ENCODE measurements around the gene ABHD3.
"Not testable (repeated sequence)": the region's sequence is repeated elsewhere in the genome, so short reads cannot be mapped to it uniquely, and the experiment has no call there.

ABHD3 gene

GRCh38 chr18:21703241-21703820 lies 1.2 kb downstream of the ABHD3 start:
- no peak for DNase-seq (ENCODE audit: low spot score)

GRCh38 chr18:21702602-21703001 lies 2.0 kb downstream of the ABHD3 start:
- DNase-seq (ENCODE audit: low spot score), result no peak

- no peak for DNase-seq (ENCODE audit: low spot score)
Measured at GRCh38 chr18:21701621-21702020, 3.0 kb downstream of the ABHD3 start.

DNA sequence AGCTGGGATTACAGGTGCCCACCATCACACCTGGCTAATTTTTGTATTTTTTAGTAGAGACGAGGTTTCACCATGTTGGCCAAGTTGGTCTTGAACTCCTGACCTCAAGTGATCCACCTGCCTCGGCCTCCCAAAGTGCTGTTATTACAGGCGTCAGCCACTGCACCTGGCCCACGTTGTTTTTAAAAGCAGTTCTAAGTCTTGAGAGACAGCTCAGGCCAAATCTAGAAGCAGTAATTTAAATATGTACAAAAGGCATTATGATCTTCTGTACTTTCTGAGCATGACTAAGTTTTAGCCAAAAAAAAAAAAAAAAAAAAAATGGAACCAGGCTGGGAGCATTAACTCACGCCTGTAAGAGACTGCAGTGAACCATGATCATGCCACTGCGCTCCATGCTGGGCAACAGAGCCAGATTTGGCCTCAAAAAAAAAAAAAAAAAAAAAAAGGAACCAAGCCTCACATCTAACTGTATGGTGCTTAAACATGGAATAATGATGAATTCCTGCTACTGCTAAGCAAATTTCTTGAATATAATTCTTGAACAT lies 4.0 kb downstream of the ABHD3 start:
- DNase-seq (ENCODE audit: low spot score), result no peak

DNA sequence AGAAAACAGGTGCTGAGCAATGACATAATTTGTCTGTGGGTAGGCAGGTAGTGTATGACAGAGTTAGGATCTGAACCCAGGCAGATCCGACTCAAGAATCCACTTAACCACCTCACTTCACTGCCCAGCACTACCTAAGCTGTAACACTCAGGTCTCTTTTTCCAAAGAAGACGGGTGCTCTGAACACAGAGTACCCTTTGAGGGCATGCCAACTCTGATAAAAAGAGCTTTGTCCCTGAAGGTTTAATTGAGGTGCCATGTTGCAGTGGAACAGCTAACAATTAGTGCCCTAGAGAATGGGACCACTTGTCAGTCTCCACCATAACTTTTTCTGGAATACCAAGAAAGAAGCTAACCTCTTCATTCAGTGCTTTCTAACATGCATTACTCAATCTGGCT lies 11.3 kb downstream of the ABHD3 start:
- no peak for DNase-seq (ENCODE audit: low spot score)

DNA sequence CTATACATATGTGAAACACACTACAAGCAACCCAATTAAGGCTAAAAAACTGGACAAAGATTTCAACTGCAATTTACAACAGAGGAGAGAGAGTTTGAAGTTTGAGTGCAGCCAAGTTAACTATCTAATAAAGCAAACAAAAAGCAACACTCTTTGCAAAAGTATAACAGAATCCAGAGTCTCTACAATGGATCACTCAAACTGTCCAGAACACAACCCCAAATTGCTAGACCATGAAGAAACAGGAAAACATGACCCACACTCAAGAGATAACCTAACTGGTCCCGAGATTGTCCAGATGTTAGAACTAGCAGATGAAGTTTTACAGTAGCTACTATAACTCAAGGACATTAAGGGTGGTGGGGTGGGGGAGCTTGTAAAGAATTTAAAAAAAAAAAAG lies 14.8 kb downstream of the ABHD3 start:
- DNase-seq (ENCODE audit: low spot score), result no peak

DNA sequence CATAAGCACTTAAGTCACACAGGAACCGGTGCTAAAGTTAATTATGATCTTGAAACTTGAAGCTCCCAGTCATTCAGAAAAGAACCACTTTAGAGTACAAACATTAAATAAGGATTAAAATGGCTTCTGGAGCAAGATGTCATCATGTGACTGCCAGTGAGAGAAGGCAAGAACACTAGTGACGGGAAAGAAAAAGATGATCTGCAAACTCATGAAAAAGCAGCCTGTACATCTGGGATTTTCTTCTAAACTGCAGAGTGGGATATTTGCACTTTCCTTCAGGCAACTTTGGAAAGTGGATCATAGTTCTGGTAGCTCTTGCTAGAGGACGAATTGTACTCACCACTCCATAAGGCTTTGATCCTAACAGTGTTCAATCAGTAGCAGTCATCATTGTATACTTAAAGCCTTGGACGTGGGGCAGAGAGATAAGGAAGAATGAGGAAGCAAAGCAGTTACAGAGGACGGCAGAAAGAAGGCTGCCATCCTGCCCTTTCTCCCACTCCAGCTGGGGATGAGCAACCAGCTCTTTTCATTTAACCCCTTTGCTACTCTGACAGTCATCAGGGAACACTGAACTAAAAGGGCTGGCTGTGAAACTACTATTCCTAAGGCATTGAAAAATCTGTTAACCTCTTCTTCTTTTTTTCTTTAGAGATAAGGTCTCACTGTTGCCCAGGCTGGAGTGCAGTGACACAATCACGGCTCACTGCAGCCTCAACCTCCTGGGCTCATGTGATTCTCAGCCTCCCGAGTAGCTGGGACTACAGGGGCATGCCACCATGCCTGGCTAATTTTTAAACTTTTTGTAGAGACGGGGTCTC lies 18.1 kb downstream of the ABHD3 start:
- no peak for DNase-seq (ENCODE audit: low spot score)

DNA sequence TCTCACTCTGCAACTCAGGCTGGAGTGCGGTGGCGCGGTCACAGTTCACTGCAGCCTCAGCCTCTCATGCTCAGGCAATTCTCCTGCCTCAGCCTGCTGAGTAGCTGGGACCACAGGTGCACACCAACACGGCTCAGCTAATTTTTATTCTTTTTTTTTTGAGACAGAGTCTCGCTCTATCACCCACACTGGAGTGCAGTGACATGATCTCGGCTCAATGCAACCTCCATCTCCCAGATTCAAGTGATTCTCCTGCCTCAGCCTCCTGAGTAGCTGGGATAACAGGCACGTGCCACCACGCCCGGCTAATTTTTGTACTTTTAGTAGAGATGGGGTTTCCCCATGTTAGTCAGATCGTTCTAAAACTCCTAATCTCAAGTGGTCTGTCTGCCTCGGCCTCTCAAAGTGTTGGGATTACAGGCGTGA lies 19.0 kb downstream of the ABHD3 start:
- not testable (repeated sequence) for DNase-seq (ENCODE audit: low spot score)

- DNase-seq (ENCODE audit: low spot score), result no peak
Measured at GRCh38 chr18:21684731-21685130, 19.8 kb downstream of the ABHD3 start.

- DNase-seq (ENCODE audit: low spot score), result peak; percentile 25
Measured at GRCh38 chr18:21682371-21683051, 22.1 kb downstream of the ABHD3 start.

GRCh38 chr18:21680161-21680560 lies 24.4 kb downstream of the ABHD3 start:
- DNase-seq (ENCODE audit: low spot score), result no peak

- DNase-seq (ENCODE audit: low spot score), result no peak
Measured at GRCh38 chr18:21678859-21679258, 25.7 kb downstream of the ABHD3 start.

DNA sequence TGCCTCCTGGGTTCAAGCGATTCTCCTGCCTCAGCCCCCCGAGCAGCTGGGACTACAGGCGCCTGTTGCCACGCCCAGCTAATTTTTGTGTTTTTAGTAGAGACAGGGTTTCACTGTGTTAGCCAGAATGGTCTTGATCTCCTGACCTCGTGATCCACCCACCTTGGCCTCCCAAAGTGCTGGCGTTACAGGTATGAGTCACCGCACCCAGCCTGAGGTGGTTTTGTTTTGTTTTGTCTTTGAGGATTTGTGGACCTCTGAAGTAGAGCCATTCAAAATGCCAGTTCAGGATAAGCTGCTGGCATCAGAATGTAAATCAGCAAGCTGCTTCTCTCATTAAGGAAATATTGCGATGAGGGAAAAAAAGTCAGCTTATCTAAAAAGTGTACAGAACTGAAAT lies 29.2 kb downstream of the ABHD3 start:
- not testable (repeated sequence) for DNase-seq (ENCODE audit: low spot score)

DNA sequence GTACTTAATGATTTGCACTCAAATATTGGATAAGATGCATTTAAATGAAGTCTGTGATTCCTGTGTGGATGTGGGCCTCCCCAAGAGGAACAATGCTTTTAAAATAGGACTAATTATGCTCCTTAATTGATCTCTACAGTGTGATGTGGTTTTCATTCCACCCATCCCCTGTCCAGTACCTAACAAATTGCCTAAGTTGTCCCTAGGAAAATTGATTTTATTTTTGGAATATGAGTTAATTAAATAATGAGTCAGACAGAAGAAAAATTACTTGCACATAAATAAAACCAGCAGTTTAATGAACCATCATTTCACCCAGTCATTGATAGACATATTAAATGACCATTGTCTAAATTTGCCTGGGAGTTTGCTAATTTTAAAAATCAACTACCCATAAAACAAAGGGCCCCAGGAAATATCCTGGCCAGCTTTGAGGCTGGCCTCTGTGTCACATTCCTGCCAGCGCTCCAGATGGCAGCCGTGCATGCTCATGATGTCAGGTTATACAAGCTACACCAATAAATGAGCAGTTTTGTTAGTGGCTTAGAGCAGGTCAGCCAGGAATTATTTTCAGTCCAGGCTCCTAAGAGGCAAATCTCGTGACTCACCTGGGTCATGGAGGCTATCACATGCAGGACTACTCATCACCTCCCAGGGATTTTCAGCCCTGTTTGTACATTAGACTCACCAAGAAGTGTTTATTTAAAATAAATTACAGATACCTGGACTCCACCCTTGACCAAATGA lies 31.9 kb downstream of the ABHD3 start:
- DNase-seq (ENCODE audit: low spot score), result peak; percentile 32

- DNase-seq (ENCODE audit: low spot score), result no peak
Measured at GRCh38 chr18:21669736-21670285, 34.8 kb downstream of the ABHD3 start.

GRCh38 chr18:21664069-21664468 lies 40.5 kb downstream of the ABHD3 start:
- no peak for DNase-seq (ENCODE audit: low spot score)

GRCh38 chr18:21663578-21663977 lies 41.0 kb downstream of the ABHD3 start:
- DNase-seq (ENCODE audit: low spot score), result no peak

GRCh38 chr18:21662581-21662980 lies 42.0 kb downstream of the ABHD3 start:
- DNase-seq (ENCODE audit: low spot score), result no peak

DNA sequence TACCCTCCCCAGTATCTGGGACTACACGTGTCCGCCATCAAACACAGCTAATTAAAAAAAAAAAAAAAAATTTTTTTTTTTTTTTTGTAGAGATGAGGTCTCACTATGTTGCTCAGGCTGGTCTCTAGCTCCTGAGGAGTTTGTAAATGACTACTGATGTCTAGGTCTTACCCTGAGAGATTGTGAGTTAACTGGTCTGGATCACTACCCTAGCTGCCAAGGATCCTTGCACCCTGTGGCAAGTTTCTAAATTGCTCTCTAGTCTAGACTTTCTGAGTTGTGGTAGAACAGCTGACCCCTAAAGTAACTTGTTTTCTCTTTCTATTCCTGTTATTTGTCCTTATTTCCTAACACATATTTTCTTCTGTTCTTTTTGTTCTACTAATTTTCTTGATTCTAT lies 44.5 kb downstream of the ABHD3 start:
- DNase-seq (ENCODE audit: low spot score), result no peak

DNA sequence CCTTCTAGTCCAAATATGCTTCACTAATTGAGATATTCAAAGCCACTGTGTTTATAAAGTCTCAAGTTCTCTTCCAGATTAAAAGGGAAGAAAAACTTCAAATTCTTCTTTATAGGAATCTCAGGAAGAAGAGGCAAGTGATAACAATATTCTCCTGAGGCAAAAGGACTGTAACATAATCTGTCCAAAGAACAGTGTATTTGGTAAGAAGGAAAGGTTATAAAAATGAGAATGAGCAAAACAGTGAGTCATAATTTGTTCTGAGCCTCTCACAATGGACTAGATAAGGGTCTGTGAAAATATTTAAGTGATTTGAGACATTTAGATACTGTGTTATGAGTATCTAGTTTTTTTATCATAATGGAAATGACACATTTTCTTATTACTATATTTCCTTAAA lies 48.2 kb downstream of the ABHD3 start:
- no peak for DNase-seq (ENCODE audit: low spot score)

DNA sequence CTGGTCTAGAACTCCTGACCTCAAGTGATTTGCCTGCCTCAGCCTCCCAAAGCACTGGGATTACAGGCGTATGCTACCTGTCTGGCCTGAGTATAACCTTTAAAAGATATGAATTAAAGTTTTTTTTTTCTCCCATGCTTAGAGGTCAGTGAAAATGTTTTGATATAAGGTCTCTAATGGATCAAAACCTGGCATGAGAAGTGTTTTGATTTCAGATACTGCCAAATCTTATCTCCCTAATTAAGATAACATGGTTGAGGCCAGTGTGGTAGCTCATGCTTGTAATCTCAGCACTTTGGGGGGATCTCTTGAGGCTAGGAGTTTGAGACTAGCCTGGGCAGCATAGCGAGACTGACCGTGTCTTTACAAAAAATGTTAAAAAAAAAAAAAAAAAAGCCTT lies 51.2 kb downstream of the ABHD3 start:
- DNase-seq (ENCODE audit: low spot score), result no peak

GRCh38 chr18:21652073-21652472 lies 52.5 kb downstream of the ABHD3 start:
- DNase-seq (ENCODE audit: low spot score), result no peak

All from AG08396 (cell line).